Smooth muscle cell of the brain vasculature (primary cell): ENCODE results near the gene IL16.

Source experiments
- DNase-seq: peaks from one replicate; pipeline ENCODE4 v3.0.0-alpha.2; 2012; ENCODE audit warnings: low read depth, low spot score

The IL16 gene

GRCh38 chr15:81274931-81275707 is 78.4 kb downstream of the IL16 start:
- DNase-seq = no peak

- no peak for DNase-seq
Measured at GRCh38 chr15:81275711-81276392, 79.2 kb downstream of the IL16 start.

DNA sequence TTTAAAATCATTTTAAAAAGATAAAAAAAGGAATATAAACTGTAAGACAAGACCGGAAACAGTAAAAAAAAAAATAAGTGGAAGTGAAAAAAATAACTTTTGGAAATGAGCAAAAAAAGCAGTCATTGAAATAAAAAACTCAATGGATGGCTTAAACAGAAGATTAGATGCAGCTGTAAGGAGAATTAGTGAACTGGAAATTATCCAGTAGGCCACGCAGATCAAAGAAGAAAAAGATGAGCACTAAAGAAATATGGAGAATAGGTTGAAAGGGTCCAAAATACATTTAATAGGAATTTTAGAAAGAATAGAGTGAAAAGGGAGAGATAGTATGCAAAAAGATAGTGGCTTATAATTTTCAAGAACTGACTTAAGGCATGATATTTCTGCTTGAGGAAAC is 80.3 kb downstream of the IL16 start:
- DNase-seq = no peak

DNA sequence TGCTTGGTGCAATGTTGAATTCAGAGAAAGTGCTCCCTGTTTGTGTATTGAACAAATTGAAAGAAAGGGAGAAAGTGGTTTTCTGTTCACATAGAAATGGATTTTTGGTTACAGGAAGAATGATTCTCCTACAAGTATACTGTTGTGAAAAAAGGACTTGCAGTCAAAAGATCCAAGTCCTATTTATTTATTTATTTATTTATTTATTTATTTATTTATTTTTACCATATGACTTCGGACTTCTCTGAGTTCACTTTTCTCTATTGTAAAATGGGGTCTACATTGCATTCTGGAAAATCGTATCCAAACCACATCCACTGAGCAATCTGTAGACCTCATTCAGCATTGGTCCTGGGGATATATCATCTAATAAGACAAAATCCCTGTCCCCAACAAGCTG is 81.2 kb downstream of the IL16 start:
- no peak for DNase-seq

GRCh38 chr15:81278306-81279029 is 81.8 kb downstream of the IL16 start:
- DNase-seq = no peak

DNA sequence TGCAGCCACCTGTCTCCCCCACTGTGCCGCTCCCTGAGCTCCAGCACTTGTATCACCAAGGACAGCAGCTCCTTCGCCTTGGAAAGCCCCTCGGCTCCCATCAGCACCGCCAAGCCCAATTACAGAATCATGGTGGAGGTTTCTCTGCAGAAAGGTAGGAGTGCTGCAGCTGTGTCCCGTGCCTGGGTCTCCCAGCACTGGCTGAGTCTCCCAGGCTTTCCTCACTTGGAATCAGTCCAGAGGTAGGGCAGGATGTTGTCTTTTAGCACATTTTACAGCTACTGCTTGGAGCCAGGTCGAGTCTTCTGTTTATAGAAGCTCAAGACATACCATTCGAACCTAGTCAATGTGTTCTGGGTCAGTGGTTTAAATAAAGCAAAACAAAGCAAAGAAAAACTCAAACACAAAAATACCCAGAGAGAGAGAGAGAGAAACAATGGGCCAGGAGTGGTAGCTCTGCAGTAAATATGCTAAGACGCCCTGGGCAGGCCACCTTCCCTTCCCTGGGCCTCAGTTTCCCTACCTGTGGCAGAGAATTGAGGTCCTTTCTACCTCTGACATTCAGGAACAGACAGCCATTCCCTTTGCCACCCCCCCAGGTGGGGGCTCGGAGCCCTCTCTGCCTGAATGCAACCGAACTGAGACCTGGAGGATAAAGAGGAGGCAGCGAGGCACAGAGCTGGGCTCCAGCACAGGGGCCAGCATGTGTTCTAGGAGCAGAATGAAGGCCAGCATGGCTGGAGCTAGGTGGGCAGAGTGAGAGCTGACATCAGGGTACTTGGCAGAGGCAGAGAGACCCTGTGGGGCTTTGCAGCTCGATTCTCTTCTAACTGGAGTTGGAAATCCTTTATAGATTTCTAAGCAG is 83.2 kb downstream of the IL16 start:
- DNase-seq = no peak

DNA sequence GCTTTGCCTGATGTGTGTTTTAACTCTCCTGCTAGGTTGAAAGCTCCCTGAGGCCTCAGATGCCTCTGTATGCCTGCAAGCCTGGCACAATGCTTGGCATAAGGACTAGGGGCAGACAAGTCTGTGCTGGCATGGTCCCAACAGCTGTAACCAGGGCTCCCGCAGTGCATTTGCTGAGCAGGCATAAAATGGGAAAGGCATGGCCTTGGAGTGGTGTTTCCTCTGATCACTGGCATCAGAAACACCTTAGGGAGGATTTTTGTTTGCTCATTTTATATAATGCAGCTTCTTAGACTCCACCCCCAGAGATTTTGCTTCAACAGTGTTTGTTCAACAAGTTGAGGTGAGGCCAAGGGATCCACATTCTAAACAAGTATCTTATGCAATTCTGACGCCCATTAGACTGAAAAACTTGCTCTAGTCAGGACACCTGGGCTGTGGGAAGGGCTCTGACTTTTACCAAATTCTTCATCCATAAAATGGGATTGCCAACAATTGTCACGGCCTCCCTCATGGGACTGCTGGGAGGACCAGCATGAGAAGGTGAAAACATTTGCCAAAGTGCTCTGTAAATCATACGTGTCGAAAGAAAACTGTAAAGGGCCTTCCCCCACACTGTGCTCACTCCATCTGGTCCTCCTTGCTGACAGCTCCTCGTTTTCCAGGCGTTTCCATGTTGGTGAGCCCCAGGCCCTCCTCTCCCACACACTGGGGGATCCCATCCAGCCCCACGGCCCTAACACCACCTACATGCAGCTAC is 84.2 kb downstream of the IL16 start:
- DNase-seq = no peak

GRCh38 chr15:81281456-81281735 is 84.7 kb downstream of the IL16 start:
- DNase-seq = no peak

DNA sequence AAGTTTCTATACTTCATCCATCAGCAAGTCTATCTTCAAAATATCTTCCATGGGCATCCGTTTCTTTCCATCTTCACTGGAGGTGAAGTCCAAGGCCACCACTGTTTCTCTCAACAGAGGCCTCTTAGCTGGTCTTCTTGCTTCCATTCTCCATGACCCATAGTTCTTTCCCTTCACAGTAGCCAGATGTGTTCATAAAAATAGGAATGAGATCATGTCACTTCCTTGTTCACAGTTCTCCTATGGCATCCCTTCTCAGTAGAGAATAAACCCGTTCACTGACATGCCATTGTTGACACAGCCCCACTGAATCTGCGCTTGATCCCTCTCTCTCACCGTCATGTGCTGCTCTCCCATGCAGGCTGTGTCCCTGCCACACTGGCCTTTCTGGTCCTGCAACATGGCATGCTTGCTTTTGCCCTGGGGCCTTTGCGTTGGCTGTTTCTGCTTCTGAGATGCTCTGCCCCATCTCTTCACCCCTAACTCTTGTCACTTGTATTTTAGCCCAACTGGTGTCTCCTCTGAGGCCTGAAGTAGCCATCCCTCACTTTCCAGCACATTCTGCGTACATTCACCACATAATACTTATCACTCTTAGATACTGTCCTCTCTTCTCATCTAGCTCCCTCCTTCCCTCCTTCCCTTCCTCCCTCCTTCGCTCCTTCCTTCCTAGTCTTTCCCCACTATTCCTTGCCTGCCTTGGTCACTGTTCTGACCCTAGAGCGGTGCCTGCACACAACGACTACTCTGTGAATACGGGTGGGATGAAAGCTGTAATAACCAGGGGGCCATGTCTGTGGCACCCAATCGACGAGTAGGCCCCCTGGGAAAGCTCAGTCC is 85.3 kb downstream of the IL16 start:
- DNase-seq = no peak

- no peak for DNase-seq
Measured at GRCh38 chr15:81282606-81282895, 85.9 kb downstream of the IL16 start.

GRCh38 chr15:81282911-81283310 is 86.2 kb downstream of the IL16 start:
- no peak for DNase-seq

DNA sequence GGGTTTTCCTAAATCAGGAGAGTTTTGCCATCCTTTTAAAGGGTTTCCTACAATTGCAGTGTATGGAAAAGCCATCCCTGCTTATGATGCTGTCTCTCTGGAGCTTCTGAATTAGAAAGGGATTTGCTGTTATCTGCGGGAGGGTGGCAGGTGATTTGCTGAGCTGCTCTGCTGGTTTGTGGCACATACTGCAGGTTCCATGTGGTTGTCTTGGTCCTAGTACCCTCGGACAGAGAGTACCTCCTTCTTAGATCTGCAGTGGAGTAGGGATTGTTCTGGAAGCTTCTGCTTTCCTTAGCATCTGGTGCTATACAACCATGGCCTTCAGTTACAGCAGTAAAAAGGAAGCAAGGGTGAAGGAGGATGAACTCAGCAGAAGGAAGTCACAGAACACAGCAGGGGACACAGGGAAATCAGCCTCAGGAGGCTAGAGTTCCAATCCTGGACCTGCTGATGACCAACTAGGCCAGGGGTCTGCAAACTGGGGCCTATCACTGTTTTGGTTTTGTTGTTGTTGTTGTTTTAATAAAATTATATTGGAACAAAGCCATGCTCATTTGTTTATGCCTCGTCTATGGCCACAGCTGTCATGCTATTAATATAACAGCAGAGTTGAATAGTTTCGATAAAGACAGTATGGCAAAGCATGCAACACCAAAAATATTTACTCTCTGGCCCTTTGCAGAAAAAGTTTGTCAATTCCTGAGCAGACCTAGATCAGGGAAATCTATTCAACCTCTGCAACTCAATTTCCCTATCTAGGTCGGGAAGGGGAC is 87.8 kb downstream of the IL16 start:
- DNase-seq = no peak

DNA sequence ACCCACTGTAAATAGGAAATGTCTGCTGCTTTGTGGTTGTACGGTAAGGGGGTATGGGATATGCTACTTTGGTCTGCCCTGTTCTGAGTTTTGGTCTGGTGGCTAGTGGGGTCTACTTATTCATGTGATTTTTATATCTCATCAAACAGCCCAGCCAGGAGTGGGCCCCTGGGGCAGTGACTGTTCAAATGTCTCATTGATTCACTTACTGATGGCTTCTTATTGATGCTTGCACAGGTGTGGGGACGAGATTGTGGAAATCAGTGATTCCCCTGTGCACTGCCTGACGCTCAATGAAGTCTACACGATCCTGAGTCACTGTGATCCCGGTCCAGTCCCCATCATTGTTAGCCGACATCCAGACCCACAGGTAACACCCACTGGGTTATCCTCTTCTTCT is 88.8 kb downstream of the IL16 start:
- no peak for DNase-seq

DNA sequence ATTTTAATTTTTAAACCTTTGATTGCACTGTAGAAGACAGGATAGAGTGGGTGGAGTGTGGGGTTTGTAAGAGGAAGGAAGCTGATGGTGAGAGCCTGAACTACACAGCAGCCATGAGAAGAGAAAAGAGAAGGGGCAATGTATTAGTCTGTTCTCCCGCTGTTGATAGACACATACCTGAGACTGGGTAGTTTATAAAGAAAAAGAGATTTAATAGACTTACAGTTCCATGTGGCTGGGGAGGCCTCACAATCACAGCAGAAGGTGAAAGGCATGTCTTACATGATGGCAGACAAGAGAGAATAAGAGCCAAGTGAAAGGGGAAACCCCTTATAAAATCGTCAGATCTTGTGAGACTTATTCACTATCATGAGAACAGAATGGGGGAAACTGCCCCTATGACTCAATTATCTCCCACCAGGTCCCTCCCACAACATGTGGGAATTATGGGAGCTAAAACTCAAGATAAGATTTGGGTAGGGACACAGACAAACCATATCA is 90.0 kb downstream of the IL16 start:
- DNase-seq = no peak

GRCh38 chr15:81288040-81288439 is 91.4 kb downstream of the IL16 start:
- no peak for DNase-seq

GRCh38 chr15:81288616-81289015 is 91.9 kb downstream of the IL16 start:
- DNase-seq = no peak

DNA sequence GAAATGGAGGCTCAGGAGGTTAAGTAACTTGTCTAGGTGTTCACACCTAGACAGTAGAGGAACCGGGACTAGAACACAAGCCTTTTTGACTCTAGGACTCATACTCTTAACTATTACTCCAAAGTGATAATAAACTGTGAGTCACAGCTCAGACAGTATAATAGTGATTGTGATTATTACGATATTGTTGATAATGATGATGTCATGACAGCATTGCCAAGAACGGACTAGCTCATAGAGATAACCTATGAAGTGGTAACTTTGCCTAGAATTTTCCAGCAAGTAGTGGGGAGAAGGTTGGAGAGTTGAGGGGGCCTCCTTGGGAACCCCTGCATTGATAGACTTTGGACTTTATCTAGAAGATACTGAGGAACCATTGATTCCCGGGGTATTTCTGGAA is 93.2 kb downstream of the IL16 start:
- DNase-seq = no peak

DNA sequence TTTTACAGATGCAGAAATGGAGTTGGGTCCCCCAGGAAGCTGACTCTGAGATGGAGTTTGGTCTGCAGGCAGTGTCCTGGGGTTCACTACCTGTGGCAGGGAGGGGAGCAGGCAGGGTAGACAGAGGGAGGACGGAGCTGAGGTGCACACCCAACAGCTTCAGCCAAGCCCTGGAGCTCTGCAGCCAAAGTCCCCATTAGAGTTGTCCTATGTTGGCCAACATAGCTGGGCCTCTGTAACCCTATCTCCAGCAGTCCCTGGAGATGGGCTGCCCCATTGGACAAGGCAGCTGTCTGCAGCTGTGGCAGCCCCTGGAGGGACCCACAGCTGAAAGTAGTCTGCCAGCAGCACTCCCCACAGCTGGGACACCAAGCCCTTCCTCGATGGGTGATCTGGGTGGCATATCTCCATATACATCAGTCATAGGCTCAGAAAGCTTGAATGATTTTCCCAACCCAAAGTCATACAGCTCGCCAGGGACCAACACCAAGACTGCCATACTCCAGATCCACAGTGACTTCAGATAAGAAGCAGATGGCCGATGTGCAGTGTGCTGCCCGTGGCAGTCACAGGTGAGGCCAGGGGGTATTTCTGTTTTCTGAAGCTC is 95.3 kb downstream of the IL16 start:
- no peak for DNase-seq

GRCh38 chr15:81292523-81293001 is 95.9 kb downstream of the IL16 start:
- DNase-seq = no peak
